Small intestine (tissue), 7 donors: ENCODE data around the gene RAI1. TPM values are rescaled to one million over a fixed set of nuclear protein-coding genes. Genes with fewer than 3 reads are reported as not detected.

ENCODE experiments used
- DNase-seq, 2 donors: peaks; one replicate each; pipeline versions ENCODE4 v3.0.0 to v3.0.0-alpha.2; 2013
- FAIRE-seq: peaks from 2 replicates; lab custom pipeline; 2012; peaks lifted over from hg19 to GRCh38; lab: Jason Lieb, UNC
- H3K27ac ChIP-seq, 3 donors: one replicate each; pipeline ENCODE4 v1.5.1; 2013; ENCODE audit warnings: low read length in 2 of 3, mild to moderate bottlenecking in 2 of 3, control low read depth in 1 of 3, inconsistent platforms in 1 of 3, low read depth in 1 of 3, moderate library complexity in 1 of 3
- H3K27me3 ChIP-seq, 3 donors: one replicate each; pipeline ENCODE4 v1.6.1; 2013; ENCODE audit warnings: low read length in 3 of 3, inconsistent platforms in 1 of 3; ENCODE audit not compliant: control insufficient read depth in 3 of 3, insufficient read depth in 3 of 3
- H3K36me3 ChIP-seq, 3 donors: one replicate each; pipeline ENCODE4 v1.6.1; 2013; ENCODE audit warnings: low read length in 3 of 3, inconsistent platforms in 1 of 3, low read depth in 1 of 3, mild to moderate bottlenecking in 1 of 3, moderate library complexity in 1 of 3; ENCODE audit not compliant: control insufficient read depth in 3 of 3, insufficient read depth in 2 of 3
- H3K4me1 ChIP-seq, 3 donors: one replicate each; pipeline ENCODE4 v1.6.1; 2013; ENCODE audit warnings: low read length in 2 of 3, inconsistent platforms in 1 of 3, low read depth in 1 of 3, mild to moderate bottlenecking in 1 of 3, moderate library complexity in 1 of 3; ENCODE audit not compliant: control insufficient read depth in 3 of 3, insufficient read depth in 2 of 3
- H3K4me3 ChIP-seq, 3 donors: one replicate each; pipeline ENCODE4 v1.5.1; 2013; ENCODE audit warnings: low read length in 3 of 3, control low read depth in 1 of 3, inconsistent platforms in 1 of 3, low read depth in 1 of 3, mild to moderate bottlenecking in 1 of 3, moderate library complexity in 1 of 3
- H3K9me3 ChIP-seq, 2 donors: one replicate each; pipeline ENCODE4 v1.6.1; 2013; ENCODE audit warnings: low read depth in 1 of 2, low read length in 1 of 2; ENCODE audit not compliant: control insufficient read depth in 2 of 2, insufficient read depth in 1 of 2
- WGBS, 3 donors: extraction: QIAGEN DNeasy Blood & Tissue Kit; methylation state at CpG; one replicate each; pipeline ENCODE4 v1.1.7; 2013; 5-methylcytosine and 5-hydroxymethylcytosine counted together
- polyA plus RNA-seq, 4 donors: library from polyadenylated mRNA; stranded (reverse) in 3 of 4; unstranded in 1 of 4; fragments of 200-250 nt in 3 of 4; fragments of 120-200 nt in 1 of 4; gene quantifications; one replicate each; pipeline versions ENCODE4 v1.2.1 to v1.2.3, GENCODE V29; 2013
- donor health status: healthy with polysubstance abuse.
- donor health status: control.
- donor health status: control.
- donor health status: Bipolar disorder and iron deficiency.
- donor health status: healthy.

RAI1 gene
- polyA plus RNA-seq, 4 donors, result 2.4 to 20.7 (median 6.2) TPM

DNA sequence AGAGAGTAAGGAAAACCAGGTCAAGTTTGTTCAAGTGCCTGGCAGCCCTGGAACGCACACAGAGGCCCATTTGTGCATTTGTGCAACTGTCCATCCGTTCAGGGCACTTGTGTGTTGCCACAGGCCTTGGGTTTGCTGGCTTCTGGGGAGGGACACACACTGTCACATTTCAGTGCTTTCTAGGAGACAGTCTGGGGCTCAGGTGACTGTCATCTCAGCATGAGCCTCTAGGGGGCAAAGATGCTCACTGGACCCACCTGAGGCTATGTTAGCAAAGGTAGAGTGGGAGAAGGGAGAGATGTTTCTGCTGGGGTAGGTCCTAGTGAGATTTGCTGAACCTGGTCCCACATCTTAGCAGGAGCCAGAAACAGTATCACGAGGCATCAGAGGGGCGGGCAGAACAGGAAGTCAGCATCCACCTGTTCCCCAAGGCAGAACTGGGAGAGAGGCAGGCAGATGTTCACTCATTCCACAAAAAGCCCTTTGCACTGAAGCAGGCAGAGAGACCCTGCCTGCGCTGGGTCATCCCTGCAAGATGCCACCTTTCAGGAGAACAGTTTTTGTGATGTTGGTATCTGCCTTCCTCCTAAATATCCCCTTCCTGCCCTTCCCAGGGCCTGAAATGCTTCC, 48.5 kb downstream of the RAI1 start:
- H3K4me3 ChIP-seq, result no peak overlapping the region
- 49 to 57% (median 50%) methylated on average over 5 of the region's 5 CpGs for WGBS, 3 donors
- H3K27ac ChIP-seq, result no peak overlapping the region
- FAIRE-seq, result no peak
- no peaks in the 10 kb centered on the region for H3K27me3 ChIP-seq
- peaks cover 0 to 3% (median 0%) of the 10 kb centered on the region in 3 donors for H3K4me1 ChIP-seq
- peak; percentile 60 to 69 for DNase-seq
- peaks cover 0 to 82% (median 0%) of the 10 kb centered on the region in 3 donors for H3K36me3 ChIP-seq
- no peaks in the 10 kb centered on the region for H3K9me3 ChIP-seq

DNA sequence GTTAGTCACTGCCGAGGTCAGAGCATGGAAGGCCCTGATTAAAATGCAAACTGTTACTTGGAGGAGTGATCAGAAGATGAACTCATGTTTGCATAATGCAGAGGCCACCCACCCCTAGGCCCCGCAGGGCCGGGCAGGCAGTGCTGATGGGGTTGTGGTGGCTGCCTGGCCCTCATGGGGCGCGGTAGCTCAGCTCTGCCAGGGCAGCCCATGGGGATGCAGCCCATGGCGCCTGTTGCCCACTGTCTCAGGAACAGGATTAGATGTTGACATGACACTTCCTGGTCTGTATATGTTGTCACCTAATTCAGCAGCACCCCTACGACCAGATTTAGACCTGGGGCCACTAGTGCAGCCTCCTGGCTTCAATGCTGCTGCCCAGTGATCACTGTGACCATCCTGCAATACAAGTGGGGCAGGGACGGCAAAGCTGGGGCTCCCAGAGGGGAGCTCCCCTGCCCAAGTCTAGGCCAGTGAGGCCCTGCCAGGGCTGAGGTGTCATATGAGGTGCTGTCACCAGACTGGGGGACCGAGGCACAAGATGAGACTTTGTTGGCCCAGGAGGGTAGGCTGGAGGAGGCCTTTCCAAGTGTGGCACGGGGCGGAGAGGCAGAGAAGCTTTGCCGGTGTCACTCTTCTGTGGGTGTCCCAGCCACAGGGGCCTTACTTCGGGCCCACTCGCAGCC, 49.1 kb downstream of the RAI1 start:
- no peak for FAIRE-seq
- Histone ChIP-seq H3K4me3 (no peak overlapping the region), H3K36me3 (peaks cover 0 to 79% (median 0%) of the 10 kb centered on the region in 3 donors), H3K27me3 (no peaks in the 10 kb centered on the region), H3K27ac (no peak overlapping the region), H3K4me1 (peaks cover 0 to 3% (median 0%) of the 10 kb centered on the region in 3 donors), H3K9me3 (no peaks in the 10 kb centered on the region)
- DNase-seq, result no peak
- WGBS, 3 donors, result 92 to 93% (median 92%) methylated on average over 13 to 14 of the region's 14 CpGs

DNA sequence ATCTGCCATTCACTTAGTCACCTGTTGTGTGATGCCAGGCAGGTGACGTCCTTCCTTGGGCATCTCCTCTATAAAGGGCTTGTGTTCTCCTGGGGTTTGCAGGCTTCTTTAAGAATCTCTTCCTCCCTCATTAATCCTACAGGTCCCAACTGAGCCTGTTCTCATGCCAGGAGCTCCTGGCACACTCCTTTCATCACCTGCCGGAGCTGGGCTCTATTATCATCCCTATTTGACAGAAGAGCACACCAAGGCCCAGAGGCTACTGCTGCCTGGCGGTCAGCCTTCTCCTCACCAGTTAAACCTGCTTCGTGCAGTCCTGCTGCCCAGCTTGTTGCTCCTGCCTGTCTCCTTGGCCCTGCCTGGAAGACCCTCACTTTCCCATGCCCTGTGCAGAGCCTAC, 51.2 kb downstream of the RAI1 start:
- Histone ChIP-seq H3K36me3 (peaks cover 0 to 65% (median 0%) of the 10 kb centered on the region in 3 donors), H3K9me3 (no peaks in the 10 kb centered on the region), H3K4me3 (no peak overlapping the region), H3K4me1 (peaks cover 0 to 5% (median 0%) of the 10 kb centered on the region in 3 donors), H3K27ac (no peak overlapping the region), H3K27me3 (no peaks in the 10 kb centered on the region)
- FAIRE-seq (no peak), DNase-seq (no peak)
- WGBS, 3 donors, result 76 to 84% (median 82%) methylated on average over 4 of the region's 4 CpGs

GRCh38 chr17:17732892-17733670, 51.8 kb downstream of the RAI1 start:
- peaks cover 0 to 12% (median 5%) of the 10 kb centered on the region in 3 donors for H3K4me1 ChIP-seq
- H3K36me3 ChIP-seq, result peaks cover 0 to 61% (median 0%) of the 10 kb centered on the region in 3 donors
- H3K9me3 ChIP-seq, result no peaks in the 10 kb centered on the region
- FAIRE-seq (no peak), DNase-seq (no peak)
- no peak overlapping the region for H3K4me3 ChIP-seq
- WGBS, 3 donors, result 83 to 86% (median 84%) methylated on average over 9 of the region's 9 CpGs
- no peak overlapping the region for H3K27ac ChIP-seq
- no peaks in the 10 kb centered on the region for H3K27me3 ChIP-seq

- Histone ChIP-seq H3K9me3 (no peaks in the 10 kb centered on the region), H3K36me3 (peaks cover 0 to 45% (median 0%) of the 10 kb centered on the region in 3 donors), H3K27ac (no peak overlapping the region), H3K4me1 (peaks cover 0 to 43% (median 17%) of the 10 kb centered on the region in 3 donors), H3K27me3 (no peaks in the 10 kb centered on the region), H3K4me3 (no peak overlapping the region)
- FAIRE-seq (no peak), DNase-seq (no peak)
- 64 to 70% (median 67%) methylated on average over 5 of the region's 5 CpGs for WGBS, 3 donors
Measured at GRCh38 chr17:17736205-17737183, 55.2 kb downstream of the RAI1 start.

- H3K4me3 ChIP-seq, result no peak overlapping the region
- H3K9me3 ChIP-seq, result no peaks in the 10 kb centered on the region
- 35 to 45% (median 39%) methylated on average over 15 to 16 of the region's 16 CpGs for WGBS, 3 donors
- DNase-seq, result peak; percentile 22 to 65
- H3K36me3 ChIP-seq, result peaks cover 0 to 37% (median 0%) of the 10 kb centered on the region in 3 donors
- peaks cover 0 to 45% (median 17%) of the 10 kb centered on the region in 3 donors for H3K4me1 ChIP-seq
- H3K27me3 ChIP-seq, result no peaks in the 10 kb centered on the region
- peak overlapping the region in 2 of 3 donors; percentile 63 to 69 for H3K27ac ChIP-seq
- no peak for FAIRE-seq
Measured at GRCh38 chr17:17737961-17738894, 57.0 kb downstream of the RAI1 start.

DNA sequence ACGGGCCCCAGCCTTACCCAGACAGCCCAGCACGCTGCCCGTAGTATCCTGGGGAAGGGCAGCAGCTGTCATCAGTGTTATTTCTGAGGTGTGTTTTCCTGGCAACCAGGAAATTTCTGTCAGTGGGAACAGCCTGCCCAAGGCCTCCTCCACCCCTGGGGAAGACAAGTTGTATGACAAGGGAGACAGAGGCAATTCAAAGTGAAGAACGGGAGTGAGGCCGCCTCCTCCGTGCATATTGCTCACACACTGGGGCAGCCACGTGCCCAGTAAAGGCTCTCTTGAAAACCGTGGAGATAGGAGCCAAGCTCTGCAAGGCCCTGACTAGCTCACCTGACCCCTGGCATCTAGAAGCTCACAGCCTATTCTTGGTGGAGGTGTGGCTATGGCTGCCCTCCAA, 57.6 kb downstream of the RAI1 start:
- WGBS, 3 donors, result 57 to 62% (median 58%) methylated on average over 8 of the region's 8 CpGs
- FAIRE-seq (no peak), DNase-seq (peak in 1 of 2 donors; percentile 45)
- no peaks in the 10 kb centered on the region for H3K9me3 ChIP-seq
- H3K4me3 ChIP-seq, result no peak overlapping the region
- peaks cover 0 to 40% (median 0%) of the 10 kb centered on the region in 3 donors for H3K36me3 ChIP-seq
- no peaks in the 10 kb centered on the region for H3K27me3 ChIP-seq
- H3K4me1 ChIP-seq, result peaks cover 0 to 45% (median 17%) of the 10 kb centered on the region in 3 donors
- peak overlapping the region in 2 of 3 donors; percentile 63 to 69 for H3K27ac ChIP-seq
